RWPE1 (cell line): ENCODE measurements around the gene LTO1.

ENCODE experiments used
- CTCF ChIA-PET: fragments of 350-600 bp; sonication (Branson Sonifier 250); formaldehyde crosslinking; extraction: SDS; loops from one replicate; lab custom pipeline; 2021; lab: Yijun Ruan, JAX
- POLR2A ChIA-PET: fragments of 400-600 bp; formaldehyde crosslinking; extraction: SDS; loops from one replicate; lab custom pipeline; 2020; ENCODE audit warnings: antibody characterized with exemption; ENCODE audit not compliant: low non-redundant PET; lab: Yijun Ruan, JAX
- DNase-seq: peaks from one replicate; pipeline ENCODE4 v3.0.0; 2012; ENCODE audit warnings: low spot score
- H3K27ac ChIP-seq: fragments of 450-650 bp; 2 replicates; pipeline ENCODE4 v1.5.1; 2017
- CTCF ChIP-seq: fragments of 450-650 bp; conservative IDR thresholded peaks from 2 replicates; pipeline ENCODE4 v1.5.1; 2017; ENCODE audit warnings: low read depth, mild to moderate bottlenecking

LTO1 gene

GRCh38 chr11:69674886-69675714 is at the start of gene LTO1:
LTO1 (minus strand) TSS chr11:69675353; CDS start chr11:69675239, 114 bp downstream.
- peak; percentile 96 for DNase-seq
- ChIA-PET CTCF (interaction anchor here (0.5 to 2.0 kb wide), 5 partner anchors 32 to 574 kb away, joined by 3 to 12 read pairs (median 3); no protein-coding TSS in a partner anchor), POLR2A (no interaction called here)
- no peak for TF ChIP-seq CTCF
- H3K27ac ChIP-seq, result peak within 1 kb of the TSS; percentile 87

- ChIA-PET POLR2A (no interaction called here), CTCF (interaction anchor here (0.6 to 0.7 kb wide), 2 partner anchors 22 to 166 kb away, joined by 3 read pairs; no protein-coding TSS in a partner anchor)
- peak; percentile 21 for DNase-seq
- TF ChIP-seq CTCF, result no peak
- H3K27ac ChIP-seq, result no peak overlapping the region
Measured at GRCh38 chr11:69721745-69722144, 46.6 kb upstream of the LTO1 start.

GRCh38 chr11:69721106-69721505 is 46.0 kb upstream of the LTO1 start:
- POLR2A ChIA-PET, result no interaction called here
- H3K27ac ChIP-seq, result no peak overlapping the region
- no peak for DNase-seq
- TF ChIP-seq CTCF, result no peak
- CTCF ChIA-PET, result interaction anchor here (0.6 to 0.7 kb wide), 2 partner anchors 22 to 167 kb away, joined by 3 read pairs; no protein-coding TSS in a partner anchor

- POLR2A ChIA-PET, result no interaction called here
- no peak overlapping the region for H3K27ac ChIP-seq
- no peak for TF ChIP-seq CTCF
- CTCF ChIA-PET, result no interaction called here
- no peak for DNase-seq
Measured at GRCh38 chr11:69718912-69719311, 43.8 kb upstream of the LTO1 start.

GRCh38 chr11:69718147-69718546 is 43.0 kb upstream of the LTO1 start:
- POLR2A ChIA-PET, result no interaction called here
- H3K27ac ChIP-seq, result no peak overlapping the region
- CTCF ChIA-PET, result no interaction called here
- no peak for TF ChIP-seq CTCF
- peak; percentile 19 for DNase-seq

GRCh38 chr11:69716891-69717747 is 42.0 kb upstream of the LTO1 start:
- TF ChIP-seq CTCF, result no peak
- DNase-seq, result no peak
- no peak overlapping the region for H3K27ac ChIP-seq
- CTCF ChIA-PET, result interaction anchor here (0.6 kb wide), 2 partner anchors 13 to 179 kb away, joined by 3 read pairs; no protein-coding TSS in a partner anchor
- POLR2A ChIA-PET, result no interaction called here
